ENCODE results near the gene SEMA3F. TPM values are rescaled to one million over a fixed set of nuclear protein-coding genes. Genes with fewer than 3 reads are reported as not detected.
A peak's percentile ranks its signal among the peaks of the same experiment; 100 is the strongest.

The SEMA3F gene
- total RNA-seq, 4 donors from 2014 or later, result 11.9 to 46.5 (median 23.3) TPM

DNA sequence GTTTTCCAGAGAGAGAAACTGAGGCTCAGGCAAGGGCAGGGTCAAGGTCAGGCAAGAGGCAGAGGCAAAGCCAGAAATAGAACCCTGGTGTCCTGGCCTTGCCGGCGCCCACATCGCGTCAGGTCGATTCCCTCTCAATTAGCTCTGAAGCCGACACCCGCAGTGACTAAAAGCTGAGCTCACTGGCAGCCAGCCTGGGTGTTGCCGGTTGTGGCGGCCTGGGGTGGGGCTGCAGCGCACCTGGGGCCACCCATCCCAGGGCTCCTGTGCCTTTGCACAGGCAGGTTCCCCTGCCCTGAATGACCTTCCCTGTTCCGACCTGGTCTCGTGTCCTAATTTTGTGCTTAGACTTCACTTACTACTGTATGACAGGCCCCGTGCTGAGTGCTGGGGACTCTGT lies 6.2 kb downstream of the SEMA3F start:
- no peaks in the 10 kb centered on the region for H3K9me3 ChIP-seq
- intact Hi-C loops (cut with DNase I), result no loop called here
- H3K27ac ChIP-seq (replicated peaks in 1 of 4), result peak overlapping the region; percentile 84 to 87 (median 85)
- no peak for DNase-seq (ENCODE audit: extremely low spot score)
- H3K4me1 ChIP-seq, result peaks cover 70 to 100% (median 100%) of the 10 kb centered on the region in 4 donors
- WGBS, result 64% methylated on average over 11 of the region's 13 CpGs
- H3K36me3 ChIP-seq, result no peaks in the 10 kb centered on the region
- no peak overlapping the region for H3K4me3 ChIP-seq
- H3K27me3 ChIP-seq, result no peaks in the 10 kb centered on the region
- TF ChIP-seq CTCF (IDR thresholded peaks at IDR 0.05) (no peak), POLR2A (IDR thresholded peaks at IDR 0.05; ENCODE audit: low read depth) (no peak)

GRCh38 chr3:50162034-50162883 lies 7.1 kb downstream of the SEMA3F start:
- Histone ChIP-seq H3K27ac (replicated peaks in 1 of 4) (peak overlapping the region; percentile 84 to 87 (median 85)), H3K36me3 (no peaks in the 10 kb centered on the region), H3K4me1 (peaks cover 80 to 100% (median 100%) of the 10 kb centered on the region in 4 donors), H3K4me3 (no peak overlapping the region), H3K9me3 (no peaks in the 10 kb centered on the region), H3K27me3 (no peaks in the 10 kb centered on the region)
- intact Hi-C loops (cut with DNase I), result no loop called here
- TF ChIP-seq POLR2A (IDR thresholded peaks at IDR 0.05; ENCODE audit: low read depth) (no peak), CTCF (IDR thresholded peaks at IDR 0.05) (no peak), EP300 (IDR thresholded peaks at IDR 0.05) (no peak), POLR2AphosphoS5 (IDR thresholded peaks at IDR 0.05) (no peak)
- no peak for DNase-seq (ENCODE audit: extremely low spot score)
- 63% methylated on average over 3 of the region's 5 CpGs for WGBS

GRCh38 chr3:50163572-50164455 lies 8.7 kb downstream of the SEMA3F start:
- H3K27ac ChIP-seq (replicated peaks in 1 of 4), result peak overlapping the region; percentile 84 to 87 (median 85)
- peaks cover 88 to 100% (median 100%) of the 10 kb centered on the region in 4 donors for H3K4me1 ChIP-seq
- no peaks in the 10 kb centered on the region for H3K36me3 ChIP-seq
- WGBS, result 42% methylated on average over 6 of the region's 8 CpGs
- intact Hi-C loops (cut with DNase I), result no loop called here
- peak overlapping the region in 2 of 4 donors; percentile 28 to 34 for H3K4me3 ChIP-seq
- TF ChIP-seq POLR2A (IDR thresholded peaks at IDR 0.05; ENCODE audit: low read depth) (no peak), CTCF (IDR thresholded peaks at IDR 0.05) (no peak), POLR2AphosphoS5 (IDR thresholded peaks at IDR 0.05) (peak; percentile 70 to 76), EP300 (IDR thresholded peaks at IDR 0.05) (no peak)
- H3K27me3 ChIP-seq, result no peaks in the 10 kb centered on the region
- no peak for DNase-seq (ENCODE audit: extremely low spot score)
- no peaks in the 10 kb centered on the region for H3K9me3 ChIP-seq

DNA sequence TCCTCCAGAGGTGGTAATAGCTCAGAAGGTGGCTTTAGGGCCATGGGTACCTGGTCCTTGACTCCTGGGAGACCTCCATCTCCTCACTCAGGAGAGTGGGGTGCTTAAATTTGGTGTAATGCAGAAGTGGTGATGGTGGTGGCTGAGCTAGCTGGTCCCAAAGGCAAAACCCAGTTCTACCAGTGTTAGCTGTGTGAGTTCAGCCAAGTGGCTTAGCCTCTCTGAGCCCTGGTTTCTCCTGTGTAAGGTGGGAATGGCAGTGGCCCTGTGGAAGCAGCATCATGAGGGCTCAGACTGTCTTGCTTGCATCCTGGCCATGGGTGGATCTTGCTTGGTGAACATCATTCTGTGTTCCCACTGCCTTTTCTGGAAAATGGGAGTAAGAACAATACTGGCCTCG lies 9.4 kb downstream of the SEMA3F start:
- Histone ChIP-seq H3K4me1 (peaks cover 87 to 100% (median 100%) of the 10 kb centered on the region in 4 donors), H3K4me3 (peak overlapping the region in 2 of 4 donors; percentile 28 to 34), H3K36me3 (no peaks in the 10 kb centered on the region), H3K9me3 (no peaks in the 10 kb centered on the region), H3K27me3 (no peaks in the 10 kb centered on the region), H3K27ac (replicated peaks in 1 of 4) (peak overlapping the region; percentile 84 to 87 (median 85))
- intact Hi-C loops (cut with DNase I), result no loop called here
- TF ChIP-seq POLR2AphosphoS5 (IDR thresholded peaks at IDR 0.05) (no peak), EP300 (IDR thresholded peaks at IDR 0.05) (no peak), CTCF (IDR thresholded peaks at IDR 0.05) (no peak), POLR2A (IDR thresholded peaks at IDR 0.05; ENCODE audit: low read depth) (no peak)
- no peak for DNase-seq (ENCODE audit: extremely low spot score)
- 17% methylated on average over 1 of the region's 1 CpG for WGBS
